Epithelial cell of esophagus (primary cell): ENCODE data around the gene RGL1.
A peak's percentile ranks its signal among the peaks of the same experiment; 100 is the strongest.

Experiments used
- DNase-seq: peaks from one replicate; pipeline ENCODE4 v3.0.0; 2010; ENCODE audit warnings: low read depth
- H3K4me3 ChIP-seq: 2 replicates; pipeline ENCODE4 v1.5.1; 2011; ENCODE audit warnings: mild to moderate bottlenecking, low read length, control low read depth
- TF ChIP-seq, protein P1 (sequence below): IDR thresholded peaks from 2 replicates; pipeline ENCODE4 v1.5.1; 2011; ENCODE audit warnings: low read depth, mild to moderate bottlenecking, low read length, control low read depth, inconsistent platforms; ENCODE audit not compliant: insufficient read depth; ENCODE audit errors: missing control alignments

Gene RGL1

DNA sequence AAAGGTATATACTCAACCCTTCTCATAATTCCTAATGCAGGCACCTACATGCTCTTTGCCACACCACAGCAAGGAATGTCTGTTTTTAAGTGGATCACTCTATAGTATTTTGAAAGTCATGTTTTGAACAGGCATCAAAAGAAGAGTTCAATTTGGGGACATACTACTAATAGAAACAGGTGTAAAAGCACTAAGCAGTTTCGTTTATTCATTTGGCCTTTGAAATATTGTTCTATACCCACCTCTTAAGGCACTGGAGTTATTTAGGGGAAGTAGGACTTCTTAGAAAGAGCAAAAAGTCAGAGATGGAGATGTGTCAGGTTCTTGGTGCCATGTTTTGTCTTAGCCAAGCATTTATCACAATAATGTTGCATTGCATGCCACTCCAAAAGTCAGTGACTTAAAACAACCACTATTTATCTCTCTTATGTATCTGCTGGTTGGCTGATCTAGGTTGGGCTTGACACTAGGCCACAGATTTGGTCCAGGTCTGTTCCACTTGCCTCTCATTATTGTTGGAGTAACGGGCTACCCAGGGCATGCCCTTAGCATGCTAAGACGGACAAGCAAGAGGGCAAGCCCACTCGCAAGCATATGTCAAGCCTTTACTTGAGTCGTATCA, 107.5 kb downstream of the RGL1 start:
- no peak for DNase-seq
- TF ChIP-seq, protein P1, sequence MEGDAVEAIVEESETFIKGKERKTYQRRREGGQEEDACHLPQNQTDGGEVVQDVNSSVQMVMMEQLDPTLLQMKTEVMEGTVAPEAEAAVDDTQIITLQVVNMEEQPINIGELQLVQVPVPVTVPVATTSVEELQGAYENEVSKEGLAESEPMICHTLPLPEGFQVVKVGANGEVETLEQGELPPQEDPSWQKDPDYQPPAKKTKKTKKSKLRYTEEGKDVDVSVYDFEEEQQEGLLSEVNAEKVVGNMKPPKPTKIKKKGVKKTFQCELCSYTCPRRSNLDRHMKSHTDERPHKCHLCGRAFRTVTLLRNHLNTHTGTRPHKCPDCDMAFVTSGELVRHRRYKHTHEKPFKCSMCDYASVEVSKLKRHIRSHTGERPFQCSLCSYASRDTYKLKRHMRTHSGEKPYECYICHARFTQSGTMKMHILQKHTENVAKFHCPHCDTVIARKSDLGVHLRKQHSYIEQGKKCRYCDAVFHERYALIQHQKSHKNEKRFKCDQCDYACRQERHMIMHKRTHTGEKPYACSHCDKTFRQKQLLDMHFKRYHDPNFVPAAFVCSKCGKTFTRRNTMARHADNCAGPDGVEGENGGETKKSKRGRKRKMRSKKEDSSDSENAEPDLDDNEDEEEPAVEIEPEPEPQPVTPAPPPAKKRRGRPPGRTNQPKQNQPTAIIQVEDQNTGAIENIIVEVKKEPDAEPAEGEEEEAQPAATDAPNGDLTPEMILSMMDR = no peak
- no peak overlapping the region for H3K4me3 ChIP-seq

DNA sequence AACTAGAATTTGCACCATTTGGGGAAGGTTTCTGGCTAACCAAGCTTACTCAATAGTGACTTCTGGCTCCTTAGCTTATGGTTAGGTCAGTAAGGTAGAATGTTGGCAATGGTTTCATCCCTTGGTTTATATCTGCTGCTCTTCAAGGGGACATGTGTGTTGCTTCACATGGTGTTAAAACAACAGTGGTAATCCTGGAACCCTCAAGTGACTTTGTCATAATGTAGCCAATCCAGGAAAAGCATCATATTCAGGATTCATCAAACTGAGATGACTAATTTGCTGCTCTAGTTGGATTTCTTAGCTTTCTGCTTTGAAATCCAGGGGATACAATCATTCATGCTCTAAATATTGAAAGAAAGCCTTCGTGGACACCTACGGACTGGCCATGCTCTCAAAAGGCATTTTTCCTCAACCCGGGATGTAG, 108.7 kb downstream of the RGL1 start:
- TF ChIP-seq, protein P1 = no peak
- H3K4me3 ChIP-seq = no peak overlapping the region
- no peak for DNase-seq

DNA sequence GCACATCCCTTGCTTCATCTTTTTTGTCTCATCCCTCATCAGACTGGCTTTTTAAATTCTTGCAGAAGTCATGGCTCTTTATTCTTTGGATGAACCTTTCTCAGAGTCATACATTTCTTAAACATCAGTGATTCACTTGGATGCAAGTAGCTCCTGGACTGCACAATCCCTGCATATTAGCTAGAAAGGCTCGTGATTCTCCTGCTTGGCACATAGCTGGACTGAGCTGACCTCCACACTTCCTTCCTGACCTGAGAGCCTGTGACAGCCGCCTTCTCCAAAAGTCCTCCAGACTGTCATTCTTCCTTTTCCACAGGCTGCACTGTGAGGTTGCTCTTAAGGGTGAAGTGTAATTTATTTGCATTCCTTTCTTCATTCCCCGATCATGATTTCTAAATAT, 109.4 kb downstream of the RGL1 start:
- no peak for DNase-seq
- TF ChIP-seq, protein P1 = no peak
- H3K4me3 ChIP-seq = no peak overlapping the region

DNA sequence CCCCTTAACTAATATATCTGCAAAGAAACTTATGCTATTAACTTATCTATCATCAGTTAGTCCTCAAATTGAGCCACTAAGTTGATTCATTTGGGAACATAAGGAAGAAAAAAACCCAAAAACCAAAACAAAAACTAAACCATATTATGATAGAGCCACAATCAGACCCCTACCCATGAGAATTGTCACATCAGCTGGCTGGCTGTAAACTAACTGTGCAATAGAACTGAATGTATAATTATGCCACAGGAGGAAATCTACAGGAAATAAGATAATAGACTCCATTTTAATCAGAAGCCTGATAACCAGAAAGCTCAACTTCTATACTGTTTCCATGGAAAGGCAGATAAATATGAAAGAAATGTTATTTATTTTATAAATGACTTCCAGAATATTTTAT, 110.0 kb downstream of the RGL1 start:
- no peak overlapping the region for H3K4me3 ChIP-seq
- DNase-seq = no peak
- TF ChIP-seq, protein P1 = no peak

DNA sequence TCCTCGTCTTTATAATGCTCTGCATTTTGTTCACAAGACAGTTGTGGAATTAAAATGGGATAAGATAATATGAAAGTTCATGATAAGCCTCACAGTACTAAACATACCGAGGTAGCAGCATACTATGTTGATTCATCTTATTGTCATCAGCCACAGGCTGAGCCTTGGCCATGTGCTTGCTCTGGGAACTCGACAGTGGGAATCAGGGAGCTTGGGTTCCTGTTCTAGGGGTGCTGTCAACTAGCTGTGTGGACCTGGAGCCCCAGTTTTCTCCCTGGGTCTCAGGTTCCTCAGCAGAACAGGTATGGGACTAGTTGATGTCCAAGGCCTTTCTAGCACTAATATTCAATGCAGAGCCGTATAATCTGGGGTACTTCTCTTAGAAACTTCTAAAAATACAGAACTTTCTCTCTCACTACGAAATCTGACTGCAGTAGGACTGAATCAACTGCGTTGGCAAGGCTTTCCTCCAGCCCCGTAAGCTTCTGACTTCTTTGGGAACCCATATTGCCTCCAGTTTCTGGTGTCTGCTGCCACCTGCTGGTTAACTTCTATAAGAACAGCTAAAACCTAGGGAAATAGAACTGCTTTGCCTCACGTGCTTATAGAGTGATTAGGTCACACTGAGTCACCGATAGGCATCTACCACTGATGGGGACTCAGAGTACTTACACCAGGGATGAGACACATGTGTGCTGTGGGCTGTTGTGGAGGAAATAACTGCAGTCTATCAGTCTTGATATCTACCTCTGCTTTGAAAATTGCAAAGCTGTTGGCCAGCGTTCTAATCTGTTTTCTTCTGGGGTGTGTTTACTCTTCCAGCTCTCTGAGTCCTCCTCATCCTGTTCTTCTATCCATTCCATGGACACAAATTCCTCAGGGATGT, 110.9 kb downstream of the RGL1 start:
- DNase-seq = peak; percentile 97
- H3K4me3 ChIP-seq = no peak overlapping the region
- TF ChIP-seq, protein P1 = peak; percentile 81

DNA sequence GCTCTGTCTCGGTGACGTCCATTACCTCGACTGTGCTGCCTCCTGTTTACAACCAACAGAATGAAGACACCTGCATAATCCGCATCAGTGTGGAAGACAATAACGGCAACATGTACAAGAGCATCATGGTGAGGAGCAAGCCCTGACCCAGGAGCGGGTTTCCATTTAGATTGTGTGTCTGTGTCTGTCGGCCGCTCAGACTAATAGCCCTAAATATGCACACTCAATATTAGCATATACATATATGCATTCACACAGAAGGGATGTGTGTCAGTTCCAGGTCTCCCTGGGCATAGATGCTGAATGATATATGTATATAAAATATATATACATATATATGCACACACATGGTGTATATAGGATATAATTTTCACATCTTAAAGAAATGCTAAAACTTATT, 111.7 kb downstream of the RGL1 start:
- H3K4me3 ChIP-seq = no peak overlapping the region
- TF ChIP-seq, protein P1 = no peak
- no peak for DNase-seq

DNA sequence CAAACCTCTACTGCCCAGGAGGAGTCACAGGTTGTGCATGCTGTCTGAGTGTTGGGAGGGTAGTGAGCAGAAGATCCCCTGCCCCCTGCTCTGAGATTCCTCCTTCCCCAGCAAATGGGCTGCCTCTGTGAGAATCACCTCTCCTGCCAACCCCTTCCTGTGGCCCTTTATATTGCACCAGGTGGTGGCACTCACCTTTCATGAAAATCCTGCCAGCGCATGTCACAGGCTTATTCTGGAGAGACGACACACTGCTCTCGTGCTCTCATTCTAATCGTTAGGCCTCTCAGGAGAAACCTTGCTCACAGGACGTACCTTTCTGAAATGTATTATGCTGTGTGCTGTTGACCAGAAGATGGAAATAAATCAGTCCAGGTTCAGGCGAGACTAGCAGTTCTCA, 113.7 kb downstream of the RGL1 start:
- no peak overlapping the region for H3K4me3 ChIP-seq
- TF ChIP-seq, protein P1 = peak; percentile 7
- DNase-seq = no peak
